Fibroblast of gingiva (primary cell): ENCODE results near the gene L3MBTL3.

Source experiments
- DNase-seq: peaks from one replicate; pipeline ENCODE4 v3.0.0-alpha.2; 2011; ENCODE audit warnings: low read depth

L3MBTL3 gene

GRCh38 chr6:130076512-130076911 lies 58.1 kb downstream of the L3MBTL3 start:
- DNase-seq, result no peak

GRCh38 chr6:130090796-130091195 lies 72.4 kb downstream of the L3MBTL3 start:
- no peak for DNase-seq

DNA sequence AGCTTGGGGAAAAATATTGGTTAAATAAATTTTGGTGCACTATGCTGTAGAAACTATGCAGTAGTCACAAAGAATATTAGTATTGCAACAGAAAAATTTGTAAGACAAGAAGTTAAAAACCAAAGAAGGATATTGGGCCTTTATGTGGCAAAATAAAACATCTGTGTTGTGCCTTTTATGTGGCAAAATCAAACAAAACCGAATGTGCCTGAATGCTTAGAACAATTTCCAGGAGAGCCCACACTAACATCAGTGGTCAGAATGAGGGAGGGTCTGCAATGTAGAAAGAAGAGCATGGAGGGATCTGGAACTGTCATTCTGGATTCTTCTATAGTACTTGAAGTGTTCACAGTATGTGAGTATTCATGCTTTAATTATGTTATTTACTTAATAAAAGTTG lies 75.2 kb downstream of the L3MBTL3 start:
- no peak for DNase-seq

DNA sequence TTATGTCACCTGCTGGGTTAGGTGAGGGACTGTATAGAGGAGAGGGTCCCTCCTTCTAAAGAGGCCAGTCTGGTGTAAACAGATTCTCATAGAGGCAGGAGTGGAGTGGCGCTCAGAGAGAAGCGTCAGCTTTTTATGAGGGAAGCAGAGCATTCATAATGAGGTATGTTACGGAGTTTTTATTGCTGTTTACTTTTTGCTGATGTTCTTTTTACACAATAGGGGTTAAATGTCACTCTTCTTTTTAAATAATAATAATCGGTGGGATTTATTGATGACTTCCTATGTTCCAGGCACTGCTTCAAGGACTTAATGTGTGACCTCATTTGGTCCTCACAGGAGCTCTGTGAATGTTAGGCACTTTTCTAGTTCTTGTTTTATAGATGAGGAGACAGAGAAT lies 79.9 kb downstream of the L3MBTL3 start:
- DNase-seq, result no peak

DNA sequence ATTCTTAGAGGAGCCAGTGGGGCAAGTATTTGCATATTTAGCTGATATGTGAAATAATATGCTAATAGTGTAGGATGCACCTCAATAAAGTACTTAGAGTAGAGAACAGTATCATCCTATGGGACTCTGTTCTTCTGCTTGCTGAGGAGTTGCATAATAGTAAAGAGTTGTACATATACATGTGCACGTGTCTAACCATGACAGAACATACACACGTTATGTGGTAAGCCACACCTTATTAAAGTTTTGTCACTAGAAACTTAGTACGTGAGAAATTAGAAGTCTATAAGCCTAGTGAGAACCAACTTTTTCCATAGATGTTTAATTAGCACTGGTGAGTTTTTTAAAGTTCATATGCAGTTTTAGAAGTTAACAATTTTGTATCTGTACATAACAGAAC lies 80.7 kb downstream of the L3MBTL3 start:
- DNase-seq, result no peak

DNA sequence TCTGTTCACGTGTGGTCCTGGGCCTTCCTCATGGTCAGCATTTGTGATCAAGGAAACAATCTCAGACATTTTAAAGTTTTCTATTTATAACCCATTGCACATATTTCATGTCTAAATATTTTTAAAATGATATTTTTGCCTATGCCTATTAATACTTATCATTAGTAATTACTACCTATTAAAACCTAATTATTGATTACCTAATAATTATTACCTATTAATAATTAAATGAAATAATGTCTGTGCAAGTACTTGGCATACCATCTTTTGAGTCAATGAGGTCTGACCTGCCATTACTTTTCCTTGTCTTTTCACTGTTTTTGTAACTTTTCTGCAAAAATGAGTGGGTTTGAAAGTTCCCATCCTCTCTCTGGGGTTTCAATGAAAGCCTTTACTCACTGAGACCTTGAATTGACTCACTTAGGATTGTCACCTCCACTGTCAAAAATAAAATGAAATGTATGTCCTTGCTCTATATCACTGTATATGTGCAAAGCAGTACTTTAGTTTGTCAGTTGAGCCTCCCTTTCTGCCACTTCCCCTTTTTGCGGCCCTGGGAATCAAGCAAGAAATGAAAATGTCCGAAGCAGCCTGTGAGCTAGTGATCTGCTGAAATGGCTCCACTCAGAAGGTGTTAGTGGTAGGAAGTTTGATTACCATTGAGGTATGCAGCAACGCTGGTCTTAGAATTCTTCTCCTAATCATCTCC lies 87.8 kb downstream of the L3MBTL3 start:
- no peak for DNase-seq

- no peak for DNase-seq
These were observed 89.3 kb downstream of the L3MBTL3 start for GRCh38 chr6:130107710-130108109.

- DNase-seq, result no peak
These were observed 92.7 kb downstream of the L3MBTL3 start for GRCh38 chr6:130111031-130111430.

GRCh38 chr6:130113201-130113710 lies 94.9 kb downstream of the L3MBTL3 start:
- DNase-seq, result no peak

DNA sequence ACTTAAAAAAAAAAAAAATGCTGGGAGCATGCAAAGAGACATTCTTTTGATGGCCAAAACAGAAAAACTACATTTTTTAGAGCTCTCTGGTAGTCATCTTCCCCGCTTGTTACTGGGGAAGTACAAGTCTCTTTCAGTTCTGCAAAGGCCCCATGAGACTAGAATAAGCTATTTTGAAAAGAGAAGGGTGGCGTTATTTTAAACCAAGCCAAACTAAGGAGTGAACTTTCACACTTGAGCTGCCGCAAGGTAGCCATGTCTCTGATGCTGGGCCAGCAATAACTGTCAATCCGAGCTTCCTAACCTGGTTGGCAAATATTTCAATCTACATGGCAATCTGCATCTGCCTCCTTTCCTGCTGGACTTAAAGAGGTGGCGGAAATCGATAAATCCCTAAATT lies 96.7 kb downstream of the L3MBTL3 start:
- DNase-seq, result no peak

- no peak for DNase-seq
These were observed 97.9 kb downstream of the L3MBTL3 start for GRCh38 chr6:130116273-130116672.

DNA sequence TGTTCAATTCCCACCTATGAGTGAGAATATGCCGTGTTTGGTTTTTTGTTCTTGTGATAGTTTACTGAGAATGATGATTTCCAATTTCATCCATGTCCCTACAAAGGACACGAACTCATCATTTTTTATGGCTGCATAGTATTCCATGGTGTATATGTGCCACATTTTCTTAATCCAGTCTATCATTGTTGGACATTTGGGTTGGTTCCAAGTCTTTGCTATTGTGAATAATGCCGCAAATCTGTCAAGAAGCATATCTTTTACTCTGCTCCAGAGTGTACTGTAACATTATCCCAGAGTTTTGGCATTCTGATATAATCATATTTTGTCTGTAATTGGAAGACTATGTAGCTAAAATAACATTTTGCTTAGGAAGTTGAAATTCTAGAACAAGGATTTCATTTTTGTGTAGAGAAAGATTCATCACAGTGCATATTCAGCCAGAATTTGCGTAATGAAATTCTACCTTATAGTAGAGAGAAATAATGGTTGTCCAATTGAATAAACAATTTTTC lies 98.9 kb downstream of the L3MBTL3 start:
- DNase-seq, result peak; percentile 53

DNA sequence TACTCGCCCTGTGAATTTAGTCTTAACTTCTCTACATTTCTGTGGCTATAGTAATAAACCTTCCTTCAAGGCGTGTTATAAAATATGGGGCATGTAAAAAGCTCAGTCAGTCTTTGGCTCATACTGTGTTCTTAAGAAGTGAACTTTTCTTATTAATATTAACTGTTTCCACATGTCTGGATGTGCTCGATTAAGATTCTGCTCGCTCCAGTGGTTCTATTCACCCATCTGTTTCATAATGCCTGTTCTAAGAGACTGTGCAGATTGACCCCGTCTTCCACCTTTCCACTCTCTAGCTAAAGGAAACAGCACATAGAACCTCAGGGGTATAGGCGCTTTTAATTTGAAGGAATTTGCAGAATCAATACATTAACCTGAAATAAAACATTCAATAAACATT lies 99.9 kb downstream of the L3MBTL3 start:
- DNase-seq, result peak; percentile 17

DNA sequence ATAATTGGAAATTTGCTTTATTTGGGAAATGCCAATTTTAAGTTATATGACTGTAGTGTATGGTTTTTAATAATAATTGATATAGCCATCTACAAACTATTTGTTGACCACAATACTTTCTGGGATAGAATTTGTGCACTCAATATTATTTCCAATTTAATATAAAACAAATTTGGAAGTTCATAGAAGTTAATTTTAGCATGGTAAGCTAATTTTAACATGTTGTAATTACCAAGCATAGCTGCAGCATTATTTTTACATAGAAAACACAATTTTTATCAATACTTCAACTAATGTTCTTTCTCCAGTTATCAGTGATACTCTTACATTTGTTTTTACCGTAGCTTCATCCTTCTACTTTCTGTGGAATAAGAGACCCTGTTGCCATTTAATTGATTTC lies 100.8 kb downstream of the L3MBTL3 start:
- DNase-seq, result no peak

- DNase-seq, result no peak
These were observed 102.3 kb downstream of the L3MBTL3 start for GRCh38 chr6:130120731-130121130.

DNA sequence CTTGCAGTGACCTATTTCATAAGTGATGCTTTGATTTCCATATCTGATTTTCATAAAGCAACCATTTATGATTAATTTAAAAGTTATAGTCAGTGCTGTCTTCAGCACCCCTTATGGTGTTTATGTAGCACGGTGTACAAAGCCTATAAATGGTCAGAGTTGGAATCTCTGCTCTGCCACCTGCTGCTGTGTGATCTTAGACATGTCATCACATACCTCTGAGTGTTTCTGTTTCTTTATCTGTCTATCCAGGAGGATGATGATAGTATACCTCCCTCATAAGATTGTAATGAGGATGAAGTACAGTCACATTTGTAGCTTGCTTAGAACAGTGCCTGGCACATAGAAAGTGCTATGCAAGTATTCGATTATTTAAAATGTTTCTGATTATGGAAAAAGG lies 103.9 kb downstream of the L3MBTL3 start:
- no peak for DNase-seq

- DNase-seq, result no peak
These were observed 108.8 kb downstream of the L3MBTL3 start for GRCh38 chr6:130127195-130127594.

DNA sequence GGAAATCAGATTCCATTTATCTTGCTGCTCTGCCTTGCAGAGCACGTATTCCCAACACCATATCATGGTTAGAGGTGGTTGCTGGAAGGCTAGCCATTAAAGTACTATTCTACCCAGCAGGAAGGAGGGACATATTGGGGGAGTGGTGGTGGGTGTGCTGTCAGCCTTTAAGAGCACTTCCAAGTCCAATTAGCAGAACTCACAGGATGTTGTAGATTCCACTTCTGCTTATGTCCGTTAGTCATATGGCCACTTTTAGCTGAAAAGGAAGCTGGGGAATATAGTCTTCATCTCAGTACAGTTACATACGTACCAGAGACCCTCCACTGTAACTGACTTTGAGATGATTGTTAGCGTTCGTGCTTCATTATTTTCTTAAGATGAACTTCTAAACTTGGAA lies 109.9 kb downstream of the L3MBTL3 start:
- no peak for DNase-seq

DNA sequence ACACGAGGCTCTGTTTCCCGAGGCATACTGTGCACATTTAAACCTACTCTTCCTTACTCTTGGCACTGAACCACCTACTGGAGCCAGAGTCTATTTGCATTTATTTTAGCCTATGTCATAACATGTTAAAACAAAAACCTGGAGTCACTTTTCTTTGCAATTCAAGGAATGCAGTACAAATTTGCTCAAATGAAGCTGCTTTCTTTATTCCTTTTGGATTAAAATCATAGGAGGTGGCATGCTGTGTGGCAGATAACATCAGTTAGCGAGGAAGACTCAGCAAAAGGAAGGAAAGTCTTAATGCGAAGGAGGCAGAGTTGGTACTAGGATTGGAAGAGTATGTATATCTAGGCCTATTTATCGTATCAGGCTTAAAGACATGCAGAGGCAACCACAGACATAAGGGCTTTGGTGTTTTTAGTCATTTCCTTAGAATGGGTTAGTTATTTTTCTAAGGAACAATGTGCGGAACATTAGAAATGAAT lies 111.4 kb downstream of the L3MBTL3 start:
- DNase-seq, result no peak

DNA sequence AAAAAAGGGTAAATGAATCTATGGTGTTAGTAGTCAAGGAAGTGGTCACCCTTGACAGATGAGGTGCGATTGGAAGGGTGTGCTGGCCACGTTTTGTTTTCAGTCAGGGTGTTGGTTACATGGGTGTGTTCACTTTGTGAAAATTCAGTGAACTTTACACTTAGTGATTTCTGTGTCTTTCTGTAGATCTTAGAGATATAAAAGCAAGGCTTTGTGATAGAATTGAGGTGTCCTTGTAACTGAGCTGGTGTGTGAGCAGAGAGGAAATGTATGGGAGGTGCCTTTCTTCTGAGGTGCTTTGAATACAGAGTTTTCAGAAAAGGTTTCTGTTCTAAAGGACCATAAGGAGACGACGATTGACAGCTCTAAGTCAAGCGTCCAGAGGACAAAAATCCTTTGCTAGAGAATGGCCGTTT lies 113.9 kb downstream of the L3MBTL3 start:
- no peak for DNase-seq

GRCh38 chr6:130134582-130134981 lies 116.2 kb downstream of the L3MBTL3 start:
- DNase-seq, result no peak

DNA sequence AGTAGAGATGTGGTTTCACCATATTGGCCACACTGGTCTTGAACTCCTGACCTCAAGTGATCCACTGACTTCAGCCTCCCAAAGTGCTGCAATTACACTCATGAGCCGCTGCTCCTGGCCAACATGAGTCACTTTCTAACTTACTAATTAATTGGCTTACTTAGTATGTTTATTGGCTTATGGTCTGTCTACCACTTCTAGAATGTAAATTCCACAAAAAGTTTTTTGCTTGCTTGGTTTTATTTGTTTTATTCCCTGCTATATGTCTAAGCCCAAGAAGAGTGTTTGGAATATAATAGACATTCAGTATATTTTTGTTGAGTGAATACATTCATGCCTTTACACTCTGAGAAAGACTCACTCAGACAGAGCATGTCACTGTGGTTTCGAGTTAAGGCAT lies 118.4 kb downstream of the L3MBTL3 start:
- no peak for DNase-seq

- DNase-seq, result no peak
These were observed 119.9 kb downstream of the L3MBTL3 start for GRCh38 chr6:130138116-130138908.
